IMR-90 (cell line): Measurements from ENCODE around the gene S100A4. TPM values are rescaled to one million over a fixed set of nuclear protein-coding genes. Genes with fewer than 3 reads are reported as not detected.

Source experiments
- ATAC-seq: fragments of 200-7000 bp; cut with Tn5 transposase; 2 replicates; pipeline ENCODE4 v1.9.1; 2020; ENCODE audit warnings: low read depth, mild to moderate bottlenecking, moderate library complexity
- BruUV-seq: library from RNA; stranded (reverse); fragments of 400-500 nt; replicated peaks from 2 replicates; lab custom pipeline; 2021; lab: Mats Ljungman, UMichigan
- CTCF ChIA-PET: fragments of 300-600 bp; formaldehyde crosslinking; extraction: SDS; loops from one replicate; lab custom pipeline; 2021; ENCODE audit warnings: antibody characterized with exemption; lab: Yijun Ruan, JAX
- POLR2A ChIA-PET: fragments of 300-600 bp; sonication (Branson Sonifier 250); formaldehyde crosslinking; loops from one replicate; lab custom pipeline; 2022; ENCODE audit warnings: antibody characterized with exemption; ENCODE audit not compliant: unreplicated experiment; lab: Charles Lee
- DNase-seq: peaks from one replicate; pipeline ENCODE4 v3.0.0; 2013
- H2AFZ ChIP-seq: replicated peaks from 2 replicates; pipeline ENCODE3; 2013; ENCODE audit warnings: low read length, mild to moderate bottlenecking; ENCODE audit not compliant: poor library complexity
- H2AK5ac ChIP-seq: 2 replicates; pipeline ENCODE4 v1.6.1; 2013; ENCODE audit warnings: low read depth, low read length, inconsistent platforms
- H2AK9ac ChIP-seq: replicated peaks from 2 replicates; pipeline ENCODE3; 2013; ENCODE audit warnings: mild to moderate bottlenecking, low read depth, low read length, moderate library complexity; ENCODE audit not compliant: poor library complexity
- H2BK120ac ChIP-seq: 2 replicates; pipeline ENCODE4 v1.6.1; 2013; ENCODE audit warnings: low read depth, low read length, inconsistent platforms
- H2BK15ac ChIP-seq: 3 replicates; pipeline ENCODE4 v1.6.1; 2013; ENCODE audit warnings: low read depth, low read length, inconsistent platforms
- H2BK20ac ChIP-seq: 2 replicates; pipeline ENCODE4 v1.6.1; 2013; ENCODE audit warnings: low read depth, mild to moderate bottlenecking, inconsistent platforms, low read length, moderate library complexity
- H2BK5ac ChIP-seq: 2 replicates; pipeline ENCODE4 v1.6.1; 2013; ENCODE audit warnings: mild to moderate bottlenecking, low read depth, low read length, inconsistent platforms; ENCODE audit not compliant: poor library complexity, severe bottlenecking
- H3K14ac ChIP-seq: replicated peaks from 2 replicates; pipeline ENCODE4 v1.6.1; 2013; ENCODE audit warnings: low read depth, low read length, inconsistent platforms
- H3K18ac ChIP-seq: 2 replicates; pipeline ENCODE4 v1.6.1; 2013; ENCODE audit warnings: low read depth, low read length, control low read depth
- H3K23ac ChIP-seq: 2 replicates; pipeline ENCODE4 v1.6.1; 2013; ENCODE audit warnings: low read depth, low read length, inconsistent platforms
- H3K27ac ChIP-seq: 2 replicates; pipeline ENCODE4 v1.5.1; 2013; ENCODE audit warnings: mild to moderate bottlenecking, control low read depth, low read length; ENCODE audit not compliant: insufficient read depth
- H3K27me3 ChIP-seq: 2 replicates; pipeline ENCODE4 v1.6.1; 2013; ENCODE audit warnings: low read length; ENCODE audit not compliant: control insufficient read depth, insufficient read depth
- H3K36me3 ChIP-seq: 2 replicates; pipeline ENCODE4 v1.6.1; 2013; ENCODE audit warnings: low read length, mixed read lengths; ENCODE audit not compliant: control insufficient read depth, insufficient read depth
- H3K4ac ChIP-seq: 2 replicates; pipeline ENCODE4 v1.6.1; 2013; ENCODE audit warnings: low read depth, low read length, inconsistent platforms
- H3K4me1 ChIP-seq: 2 replicates; pipeline ENCODE4 v1.6.1; 2013; ENCODE audit warnings: low read length, mixed read lengths; ENCODE audit not compliant: control insufficient read depth, insufficient read depth
- H3K4me2 ChIP-seq: 2 replicates; pipeline ENCODE4 v1.6.1; 2013; ENCODE audit warnings: low read depth, mild to moderate bottlenecking, control low read depth, low read length, moderate library complexity
- H3K4me3 ChIP-seq: 2 replicates; pipeline ENCODE4 v1.5.1; 2013; ENCODE audit warnings: low read depth, mild to moderate bottlenecking, control low read depth, low read length, moderate library complexity; ENCODE audit not compliant: insufficient read depth
- H3K56ac ChIP-seq: 2 replicates; pipeline ENCODE4 v1.6.1; 2013; ENCODE audit warnings: low read length, inconsistent platforms; ENCODE audit not compliant: insufficient read depth; ENCODE audit errors: extremely low read depth
- H3K79me1 ChIP-seq, 2 experiments: 2 replicates each; pipeline ENCODE4 v1.6.1; 2013; ENCODE audit warnings: low read length in 2 of 2, inconsistent platforms in 1 of 2, low read depth in 1 of 2
- H3K9ac ChIP-seq: 2 replicates; pipeline ENCODE4 v1.6.1; 2013; ENCODE audit warnings: low read depth, low read length, control low read depth
- H3K9me1 ChIP-seq: 2 replicates; pipeline ENCODE4 v1.6.1; 2013; ENCODE audit warnings: low read length, inconsistent platforms; ENCODE audit not compliant: insufficient read depth
- H3K9me3 ChIP-seq: 2 replicates; pipeline ENCODE4 v1.6.1; 2013; ENCODE audit warnings: low read length; ENCODE audit not compliant: control insufficient read depth, insufficient read depth
- H4K20me1 ChIP-seq: 2 replicates; pipeline ENCODE4 v1.6.1; 2013; ENCODE audit warnings: low read length, inconsistent platforms; ENCODE audit not compliant: insufficient read depth
- H4K5ac ChIP-seq: 2 replicates; pipeline ENCODE4 v1.6.1; 2013; ENCODE audit warnings: mild to moderate bottlenecking, low read depth, low read length, control low read depth
- H4K8ac ChIP-seq, 2 experiments: 2 replicates each; pipeline ENCODE4 v1.6.1; 2013; ENCODE audit warnings: low read depth in 2 of 2, low read length in 2 of 2, control low read depth in 1 of 2, inconsistent platforms in 1 of 2
- H4K91ac ChIP-seq: 2 replicates; pipeline ENCODE4 v1.6.1; 2013; ENCODE audit warnings: low read depth, low read length, inconsistent platforms; ENCODE audit not compliant: insufficient read depth
- BHLHE40 ChIP-seq: fragments of 150-350 bp; IDR thresholded peaks from 2 replicates; pipeline ENCODE4 v1.6.1; 2016; ENCODE audit warnings: mild to moderate bottlenecking, low read depth, low read length
- CEBPB ChIP-seq: IDR thresholded peaks from 2 replicates; pipeline ENCODE4 v1.6.1; 2012; ENCODE audit warnings: low read depth, low read length, improper control_type of control experiment
- CHD1 ChIP-seq: IDR thresholded peaks from 2 replicates; pipeline ENCODE4 v1.6.1; 2012; ENCODE audit warnings: low read depth, low read length, improper control_type of control experiment
- CTCF ChIP-seq: conservative IDR thresholded peaks from 2 replicates; pipeline ENCODE4 v1.5.1; 2012; ENCODE audit warnings: mild to moderate bottlenecking, low read depth, low read length, improper control_type of control experiment
- MAFK ChIP-seq: IDR thresholded peaks from 2 replicates; pipeline ENCODE4 v1.6.1; 2012; ENCODE audit warnings: low read depth, low read length, improper control_type of control experiment
- MAZ ChIP-seq: IDR thresholded peaks from 2 replicates; pipeline ENCODE4 v1.6.1; 2012; ENCODE audit warnings: low read depth, mild to moderate bottlenecking, low read length, improper control_type of control experiment, moderate library complexity, borderline replicate concordance
- MXI1 ChIP-seq: IDR thresholded peaks from 2 replicates; pipeline ENCODE4 v1.6.1; 2012; ENCODE audit warnings: low read depth, mild to moderate bottlenecking, low read length, moderate library complexity, borderline replicate concordance
- NFE2L2 ChIP-seq: fragments of 150-350 bp; IDR thresholded peaks from 2 replicates; pipeline ENCODE4 v1.6.1; 2016; ENCODE audit warnings: low read depth, mild to moderate bottlenecking, low read length
- POLR2A ChIP-seq: IDR thresholded peaks from 2 replicates; pipeline ENCODE4 v1.6.1; 2012; ENCODE audit warnings: mild to moderate bottlenecking, low read depth, low read length
- RAD21 ChIP-seq: IDR thresholded peaks from 2 replicates; pipeline ENCODE4 v1.6.1; 2012; ENCODE audit warnings: low read length, improper control_type of control experiment
- SMC3 ChIP-seq: fragments of 150-350 bp; IDR thresholded peaks from 2 replicates; pipeline ENCODE4 v1.6.1; 2016; ENCODE audit warnings: low read depth, mild to moderate bottlenecking, antibody characterized with exemption, low read length, moderate library complexity
- WGBS, 2 experiments: methylation state at CpG; one replicate each; pipeline versions ENCODE4 v1.1.5 to v1.1.7; 2013; ENCODE audit warnings: missing lambda C conversion rate in 2 of 2; ENCODE audit not compliant: insufficient read length in 1 of 2; ENCODE audit errors: extremely low coverage in 2 of 2; 5-methylcytosine and 5-hydroxymethylcytosine counted together
- dilution Hi-C: fragments of 300-500 bp; cut with HindIII; formaldehyde crosslinking; loops from one replicate; pipeline ENCODE4 v1.14.3; 2018; ENCODE audit warnings: low sequenced_read_pairs; ENCODE audit not compliant: unreplicated experiment
- in situ Hi-C: fragments of 300-500 bp; cut with MboI; formaldehyde crosslinking; loops from 3 replicates; pipeline ENCODE4 v1.14.3; 2019; ENCODE audit warnings: low sequenced_read_pairs, inconsistent platforms, mixed read lengths
- intact Hi-C: fragments of 100-400 bp; cut with micrococcal nuclease; formaldehyde crosslinking; loops from 2 replicates; pipeline ENCODE4 v1.10.0; 2022
- polyA plus RNA-seq, 3 experiments: library from polyadenylated mRNA; depleted of rRNA; stranded (reverse); fragments of >200 nt; gene quantifications; 2 replicates each; pipeline ENCODE4 v1.2.3, GENCODE V29; 2012; ENCODE audit warnings: low replicate concordance in 1 of 3
- total RNA-seq: library from RNA; depleted of rRNA; stranded (reverse); fragments of >200 nt; gene quantifications from 2 replicates; pipeline ENCODE4 v1.2.3, GENCODE V29; 2012

S100A4 gene
- total and polyA plus RNA-seq, 2 of the 4 experiments (the other 2 are of a cell fraction) = 5.6 to 16.6 TPM

GRCh38 chr1:153495536-153495935, 50.1 kb downstream of the S100A4 start:
- CTCF ChIA-PET = interaction anchor here (0.6 to 3.4 kb wide), 12 partner anchors 10 to 150 kb away, joined by 3 to 41 read pairs (median 5); partner anchors contain the start of gene S100A9
- peaks cover under 1% of the 10 kb centered on the region for H4K20me1 ChIP-seq
- H3K27me3 ChIP-seq = peaks cover 16% of the 10 kb centered on the region
- dilution Hi-C loops = no loop called here
- H3K9me3 ChIP-seq = no peaks in the 10 kb centered on the region
- H2AK9ac ChIP-seq = no peak overlapping the region
- intact Hi-C loops = loop anchor here (1.0 kb wide), 2 partner anchors 95 to 143 kb away; no protein-coding TSS in a partner anchor
- H2BK5ac ChIP-seq = no peak overlapping the region
- peaks cover 5% of the 10 kb centered on the region; the same call in 1 of the 2 replicates for H3K4me1 ChIP-seq
- in situ Hi-C loops = no loop called here
- WGBS, 2 experiments = 29% methylated on average over 4 of the region's 6 CpGs; no CpG with 5 or more reads in 1 of the 2 experiments
- no peak overlapping the region for H3K4me3 ChIP-seq
- no peak overlapping the region for H3K27ac ChIP-seq
- H2AFZ ChIP-seq = no peak overlapping the region
- no TSS peak for BruUV-seq
- no peak overlapping the region for H3K14ac ChIP-seq
- no peak overlapping the region for H3K4me2 ChIP-seq
- no peak for TF ChIP-seq MAZ
- TF ChIP-seq NFE2L2 = no peak
- no peak for TF ChIP-seq BHLHE40
- no peak for TF ChIP-seq POLR2A
- TF ChIP-seq CTCF = no peak
- no peak for TF ChIP-seq MAFK
- no peak for TF ChIP-seq SMC3
- TF ChIP-seq CEBPB = no peak
- TF ChIP-seq MXI1 = no peak
- TF ChIP-seq CHD1 = no peak
- TF ChIP-seq RAD21 = no peak
- H3K36me3 ChIP-seq = no peaks in the 10 kb centered on the region
- no peak overlapping the region for H4K91ac ChIP-seq
- no peak overlapping the region for H2AK5ac ChIP-seq
- POLR2A ChIA-PET = no interaction called here
- H3K9ac ChIP-seq = no peak overlapping the region
- no peak overlapping the region for H2BK20ac ChIP-seq
- H4K8ac ChIP-seq = no peak overlapping the region
- no peak overlapping the region for H3K4ac ChIP-seq
- DNase-seq (no peak), ATAC-seq (no peak)
- no peak overlapping the region for H2BK15ac ChIP-seq
- H4K5ac ChIP-seq = no peak overlapping the region
- H3K79me1 ChIP-seq = no peaks in the 10 kb centered on the region
- H2BK120ac ChIP-seq = no peak overlapping the region
- H3K56ac ChIP-seq = no peak overlapping the region
- H3K18ac ChIP-seq = no peak overlapping the region
- H3K9me1 ChIP-seq = peaks cover 5% of the 10 kb centered on the region; the same call in 1 of the 2 replicates
- no peak overlapping the region for H3K23ac ChIP-seq
